D721Med (cell line): ENCODE measurements around the gene APOO.

ENCODE experiments used
- DNase-seq: peaks from one replicate; pipeline ENCODE4 v3.0.0; 2011; ENCODE audit warnings: low spot score; ENCODE audit not compliant: insufficient read length
- FAIRE-seq: peaks from 2 replicates; lab custom pipeline; 2011; peaks lifted over from hg19 to GRCh38; lab: Jason Lieb, UNC
- CTCF ChIP-seq: IDR thresholded peaks from 2 replicates; pipeline ENCODE4 v1.5.1; 2012; ENCODE audit warnings: mild to moderate bottlenecking, control low read depth; ENCODE audit not compliant: insufficient read depth; ENCODE audit errors: missing control alignments

The APOO gene

GRCh38 chrX:23907111-23907497 is 634 bp downstream of the APOO start:
- FAIRE-seq (no peak), DNase-seq (no peak)
- no peak for TF ChIP-seq CTCF

GRCh38 chrX:23904096-23904495 is 3.6 kb downstream of the APOO start:
- DNase-seq (no peak), FAIRE-seq (no peak)
- TF ChIP-seq CTCF = no peak

GRCh38 chrX:23902419-23902818 is 5.3 kb downstream of the APOO start:
- FAIRE-seq (no peak), DNase-seq (no peak)
- peak; percentile 48 for TF ChIP-seq CTCF

- peak; percentile 32 for TF ChIP-seq CTCF
- FAIRE-seq = no peak
- no peak for DNase-seq
These were observed 5.9 kb downstream of the APOO start for GRCh38 chrX:23901805-23902204.

GRCh38 chrX:23901060-23901459 is 6.7 kb downstream of the APOO start:
- FAIRE-seq (no peak), DNase-seq (no peak)
- no peak for TF ChIP-seq CTCF

GRCh38 chrX:23900220-23900797 is 7.4 kb downstream of the APOO start:
- FAIRE-seq (no peak), DNase-seq (no peak)
- TF ChIP-seq CTCF = no peak

- DNase-seq (no peak), FAIRE-seq (no peak)
- no peak for TF ChIP-seq CTCF
These were observed 9.3 kb downstream of the APOO start for GRCh38 chrX:23898412-23898959.
